ENCODE measurements around the gene GJA4.

GJA4 gene

DNA sequence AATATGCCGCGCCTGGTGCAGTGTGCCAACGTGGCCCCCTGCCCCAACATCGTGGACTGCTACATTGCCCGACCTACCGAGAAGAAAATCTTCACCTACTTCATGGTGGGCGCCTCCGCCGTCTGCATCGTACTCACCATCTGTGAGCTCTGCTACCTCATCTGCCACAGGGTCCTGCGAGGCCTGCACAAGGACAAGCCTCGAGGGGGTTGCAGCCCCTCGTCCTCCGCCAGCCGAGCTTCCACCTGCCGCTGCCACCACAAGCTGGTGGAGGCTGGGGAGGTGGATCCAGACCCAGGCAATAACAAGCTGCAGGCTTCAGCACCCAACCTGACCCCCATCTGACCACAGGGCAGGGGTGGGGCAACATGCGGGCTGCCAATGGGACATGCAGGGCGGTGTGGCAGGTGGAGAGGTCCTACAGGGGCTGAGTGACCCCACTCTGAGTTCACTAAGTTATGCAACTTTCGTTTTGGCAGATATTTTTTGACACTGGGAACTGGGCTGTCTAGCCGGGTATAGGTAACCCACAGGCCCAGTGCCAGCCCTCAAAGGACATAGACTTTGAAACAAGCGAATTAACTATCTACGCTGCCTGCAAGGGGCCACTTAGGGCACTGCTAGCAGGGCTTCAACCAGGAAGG lies 7.4 kb upstream of the GJA4 start:
- TF ChIP-seq, protein P1, sequence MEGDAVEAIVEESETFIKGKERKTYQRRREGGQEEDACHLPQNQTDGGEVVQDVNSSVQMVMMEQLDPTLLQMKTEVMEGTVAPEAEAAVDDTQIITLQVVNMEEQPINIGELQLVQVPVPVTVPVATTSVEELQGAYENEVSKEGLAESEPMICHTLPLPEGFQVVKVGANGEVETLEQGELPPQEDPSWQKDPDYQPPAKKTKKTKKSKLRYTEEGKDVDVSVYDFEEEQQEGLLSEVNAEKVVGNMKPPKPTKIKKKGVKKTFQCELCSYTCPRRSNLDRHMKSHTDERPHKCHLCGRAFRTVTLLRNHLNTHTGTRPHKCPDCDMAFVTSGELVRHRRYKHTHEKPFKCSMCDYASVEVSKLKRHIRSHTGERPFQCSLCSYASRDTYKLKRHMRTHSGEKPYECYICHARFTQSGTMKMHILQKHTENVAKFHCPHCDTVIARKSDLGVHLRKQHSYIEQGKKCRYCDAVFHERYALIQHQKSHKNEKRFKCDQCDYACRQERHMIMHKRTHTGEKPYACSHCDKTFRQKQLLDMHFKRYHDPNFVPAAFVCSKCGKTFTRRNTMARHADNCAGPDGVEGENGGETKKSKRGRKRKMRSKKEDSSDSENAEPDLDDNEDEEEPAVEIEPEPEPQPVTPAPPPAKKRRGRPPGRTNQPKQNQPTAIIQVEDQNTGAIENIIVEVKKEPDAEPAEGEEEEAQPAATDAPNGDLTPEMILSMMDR (IDR thresholded peaks at IDR 0.05), result no peak
- TF ChIP-seq ZFX (IDR thresholded peaks at IDR 0.05; ENCODE audit: borderline replicate concordance), result no peak
- H3K27ac ChIP-seq, result no peak overlapping the region

DNA sequence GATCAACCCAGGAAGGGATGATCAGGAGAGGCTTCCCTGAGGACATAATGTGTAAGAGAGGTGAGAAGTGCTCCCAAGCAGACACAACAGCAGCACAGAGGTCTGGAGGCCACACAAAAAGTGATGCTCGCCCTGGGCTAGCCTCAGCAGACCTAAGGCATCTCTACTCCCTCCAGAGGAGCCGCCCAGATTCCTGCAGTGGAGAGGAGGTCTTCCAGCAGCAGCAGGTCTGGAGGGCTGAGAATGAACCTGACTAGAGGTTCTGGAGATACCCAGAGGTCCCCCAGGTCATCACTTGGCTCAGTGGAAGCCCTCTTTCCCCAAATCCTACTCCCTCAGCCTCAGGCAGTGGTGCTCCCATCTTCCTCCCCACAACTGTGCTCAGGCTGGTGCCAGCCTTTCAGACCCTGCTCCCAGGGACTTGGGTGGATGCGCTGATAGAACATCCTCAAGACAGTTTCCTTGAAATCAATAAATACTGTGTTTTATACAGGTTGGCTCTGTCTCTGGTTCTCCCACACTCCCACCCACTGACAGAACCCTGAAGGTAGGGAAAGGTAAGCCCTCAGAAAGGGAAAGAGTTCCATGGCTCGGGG lies 6.8 kb upstream of the GJA4 start:
- TF ChIP-seq ZFX (IDR thresholded peaks at IDR 0.05; ENCODE audit: borderline replicate concordance), result no peak
- TF ChIP-seq, protein P1 (IDR thresholded peaks at IDR 0.05), result no peak
- H3K27ac ChIP-seq, result no peak overlapping the region

- H3K27ac ChIP-seq, result no peak overlapping the region
- TF ChIP-seq, protein P1 (IDR thresholded peaks at IDR 0.05), result peak; percentile 92
- no peak for TF ChIP-seq ZFX (IDR thresholded peaks at IDR 0.05; ENCODE audit: borderline replicate concordance)
Observed at GRCh38 chr1:34786521-34787325, 6.1 kb upstream of the GJA4 start.

DNA sequence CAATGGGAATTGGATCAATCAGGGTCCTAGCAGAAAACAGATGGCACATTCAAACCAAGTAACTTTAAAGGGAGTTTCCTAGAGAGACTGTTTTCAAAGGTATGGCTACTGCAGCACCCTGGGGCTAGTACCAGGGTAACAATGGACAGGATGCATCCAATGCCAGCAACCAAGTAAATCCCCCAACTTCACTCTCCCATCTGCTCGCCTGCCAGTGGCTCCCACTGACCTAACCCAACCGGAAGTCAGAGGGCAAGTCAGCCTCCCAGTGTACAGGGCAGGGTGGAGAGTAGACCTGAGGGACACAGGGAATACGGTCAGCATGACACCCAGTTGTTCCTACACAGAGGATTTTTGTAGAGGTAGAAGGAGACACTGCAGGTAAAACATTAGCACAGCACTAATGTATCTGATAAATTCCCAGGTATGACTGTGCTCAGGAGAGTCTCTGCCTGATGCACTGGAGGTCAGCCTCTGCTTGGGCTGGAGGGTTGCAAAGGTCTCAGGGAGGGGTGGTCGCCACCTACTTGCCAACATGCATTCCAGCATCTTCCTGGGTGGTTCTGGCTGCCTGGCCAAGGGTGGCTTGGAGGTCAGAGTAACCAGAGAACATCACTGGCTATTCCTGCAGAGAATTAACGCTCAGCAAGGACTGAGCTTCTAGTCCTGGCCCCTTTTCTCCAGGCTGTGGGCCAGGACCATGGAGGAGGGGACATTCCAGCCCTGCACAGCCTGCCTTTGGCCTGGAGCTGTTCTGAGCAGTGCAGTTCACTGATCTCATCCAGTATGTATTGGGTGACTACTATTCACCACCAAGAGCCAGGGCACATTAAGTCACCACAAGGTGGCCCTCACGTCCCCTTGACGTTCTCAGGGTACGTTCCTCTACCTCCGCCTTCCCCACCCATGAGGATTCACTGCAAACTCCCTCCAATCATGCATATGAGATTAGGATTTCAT lies 5.1 kb upstream of the GJA4 start:
- no peak overlapping the region for H3K27ac ChIP-seq
- no peak for TF ChIP-seq ZFX (IDR thresholded peaks at IDR 0.05; ENCODE audit: borderline replicate concordance)
- TF ChIP-seq, protein P1 (IDR thresholded peaks at IDR 0.05), result peak; percentile 18; the same call in 1 of the 2 replicates

- no peak for TF ChIP-seq ZFX (IDR thresholded peaks at IDR 0.05; ENCODE audit: borderline replicate concordance)
- TF ChIP-seq, protein P1 (IDR thresholded peaks at IDR 0.05), result no peak
- no peak overlapping the region for H3K27ac ChIP-seq
Observed at GRCh38 chr1:34790985-34791384, 1.8 kb upstream of the GJA4 start.

GRCh38 chr1:34792424-34792823 lies 375 bp upstream of the GJA4 start:
- no peak for TF ChIP-seq ZFX (IDR thresholded peaks at IDR 0.05; ENCODE audit: borderline replicate concordance)
- TF ChIP-seq, protein P1 (IDR thresholded peaks at IDR 0.05), result no peak
- H3K27ac ChIP-seq, result no peak overlapping the region

Measured in 22Rv1 (cell line).